Calu3 (cell line): ENCODE results near the gene ATXN7L1. TPM values are rescaled to one million over a fixed set of nuclear protein-coding genes. Genes with fewer than 3 reads are reported as not detected.

Source experiments
- BruUV-seq: library from RNA; stranded (reverse); fragments of 400-500 nt; replicated peaks from 2 replicates; lab custom pipeline; 2021; lab: Mats Ljungman, UMichigan
- CTCF ChIA-PET: fragments of 300-600 bp; sonication (Branson Sonifier 250); formaldehyde crosslinking; loops from one replicate; lab custom pipeline; 2022; ENCODE audit warnings: antibody characterized with exemption; lab: Charles Lee
- DNase-seq: peaks from one replicate; pipeline ENCODE4 v3.0.0; 2022
- H3K27ac Mint-ChIP-seq: one replicate; pipeline ENCODE4 v1.8.0; 2022; ENCODE audit warnings: mixed read lengths; ENCODE audit not compliant: unreplicated experiment
- H3K27me3 Mint-ChIP-seq: one replicate; pipeline ENCODE4 v1.8.0; 2022; ENCODE audit warnings: mixed read lengths; ENCODE audit not compliant: unreplicated experiment
- H3K36me3 Mint-ChIP-seq: one replicate; pipeline ENCODE4 v1.8.0; 2022; ENCODE audit warnings: mild to moderate bottlenecking, moderate library complexity, mixed read lengths; ENCODE audit not compliant: insufficient read depth, unreplicated experiment
- H3K4me1 Mint-ChIP-seq: one replicate; pipeline ENCODE4 v1.8.0; 2022; ENCODE audit warnings: mild to moderate bottlenecking, low read depth, mixed read lengths; ENCODE audit not compliant: unreplicated experiment
- H3K4me3 Mint-ChIP-seq: one replicate; pipeline ENCODE4 v1.8.0; 2022; ENCODE audit warnings: mild to moderate bottlenecking, low read depth, moderate library complexity, mixed read lengths; ENCODE audit not compliant: unreplicated experiment
- H3K9me3 Mint-ChIP-seq: one replicate; pipeline ENCODE4 v1.8.0; 2022; ENCODE audit warnings: low read depth, mixed read lengths; ENCODE audit not compliant: unreplicated experiment
- CTCF ChIP-seq: fragments of 200-600 bp; IDR thresholded peaks from one replicate; pipeline ENCODE4 v1.8.0; 2022; ENCODE audit warnings: antibody characterized with exemption; ENCODE audit not compliant: unreplicated experiment
- intact Hi-C: fragments of 100-400 bp; cut with micrococcal nuclease; formaldehyde crosslinking; loops from one replicate; pipeline ENCODE4 v1.10.0; 2022; ENCODE audit not compliant: unreplicated experiment
- total RNA-seq: library from RNA; stranded (reverse); gene quantifications from 2 replicates; pipeline ENCODE4 v1.2.3, GENCODE V29; 2022

Gene ATXN7L1
- total RNA-seq, 1 experiment from 2014 or later: 12.0 TPM

- CTCF ChIA-PET: no interaction called here
- no peak overlapping the region for H3K27ac Mint-ChIP-seq
- H3K36me3 Mint-ChIP-seq: peaks cover 2% of the 10 kb centered on the region
- no peak overlapping the region for H3K4me3 Mint-ChIP-seq
- DNase-seq: no peak
- no peaks in the 10 kb centered on the region for H3K9me3 Mint-ChIP-seq
- intact Hi-C loops: no loop called here
- no peak for TF ChIP-seq CTCF
- BruUV-seq: no TSS peak
- no peaks in the 10 kb centered on the region for H3K4me1 Mint-ChIP-seq
- H3K27me3 Mint-ChIP-seq: no peaks in the 10 kb centered on the region
Observed at GRCh38 chr7:105565190-105565589, 311.2 kb downstream of the ATXN7L1 start.

GRCh38 chr7:105559926-105560325, 316.5 kb downstream of the ATXN7L1 start:
- TF ChIP-seq CTCF: no peak
- CTCF ChIA-PET: interaction anchor here (0.7 kb wide), 1 partner anchor 1165 kb away, joined by 7 read pairs; no protein-coding TSS in a partner anchor
- peaks cover 13% of the 10 kb centered on the region for H3K36me3 Mint-ChIP-seq
- H3K9me3 Mint-ChIP-seq: no peaks in the 10 kb centered on the region
- H3K27ac Mint-ChIP-seq: no peak overlapping the region
- no peak overlapping the region for H3K4me3 Mint-ChIP-seq
- intact Hi-C loops: no loop called here
- BruUV-seq: no TSS peak
- H3K27me3 Mint-ChIP-seq: no peaks in the 10 kb centered on the region
- H3K4me1 Mint-ChIP-seq: no peaks in the 10 kb centered on the region
- DNase-seq: no peak

Other genes with a start within 250 kb of the ATXN7L1 start
- 4.0 and 4.1 TPM in 2 replicates for gene CDHR3, start 86.7 kb upstream of the ATXN7L1 start, total RNA-seq
- gene SYPL1, start 235.7 kb upstream of the ATXN7L1 start, total RNA-seq: 76.1 and 88.3 TPM in 2 replicates